Endothelial cell of hepatic sinusoid (primary cell): Measurements from ENCODE around the gene BNIP5.

ENCODE experiments used
- in situ Hi-C: cut with HindIII; loops from 2 replicates; pipeline ENCODE4 v1.10.0; 2017; ENCODE audit warnings: low sequenced_read_pairs

Gene BNIP5

DNA sequence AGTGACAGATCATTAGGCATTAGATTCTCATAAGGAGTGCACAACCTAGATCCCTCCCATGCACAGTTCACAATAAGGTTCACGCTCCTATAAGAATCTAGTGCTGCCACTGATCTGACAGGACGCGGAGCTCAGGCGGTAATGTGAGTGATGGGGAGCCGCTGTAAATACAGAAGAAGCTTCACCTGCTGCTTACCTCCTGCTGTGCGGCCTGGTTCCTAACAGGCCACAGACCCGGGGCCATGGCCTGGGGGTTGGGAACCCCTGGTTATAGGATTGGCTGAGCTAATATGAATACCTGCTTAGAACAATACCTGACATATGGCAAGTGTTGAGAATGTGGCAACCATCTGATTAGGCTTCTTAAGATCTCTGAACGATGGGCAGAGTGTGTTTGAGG lies 64.5 kb downstream of the BNIP5 start:
- in situ Hi-C loops = no loop called here

DNA sequence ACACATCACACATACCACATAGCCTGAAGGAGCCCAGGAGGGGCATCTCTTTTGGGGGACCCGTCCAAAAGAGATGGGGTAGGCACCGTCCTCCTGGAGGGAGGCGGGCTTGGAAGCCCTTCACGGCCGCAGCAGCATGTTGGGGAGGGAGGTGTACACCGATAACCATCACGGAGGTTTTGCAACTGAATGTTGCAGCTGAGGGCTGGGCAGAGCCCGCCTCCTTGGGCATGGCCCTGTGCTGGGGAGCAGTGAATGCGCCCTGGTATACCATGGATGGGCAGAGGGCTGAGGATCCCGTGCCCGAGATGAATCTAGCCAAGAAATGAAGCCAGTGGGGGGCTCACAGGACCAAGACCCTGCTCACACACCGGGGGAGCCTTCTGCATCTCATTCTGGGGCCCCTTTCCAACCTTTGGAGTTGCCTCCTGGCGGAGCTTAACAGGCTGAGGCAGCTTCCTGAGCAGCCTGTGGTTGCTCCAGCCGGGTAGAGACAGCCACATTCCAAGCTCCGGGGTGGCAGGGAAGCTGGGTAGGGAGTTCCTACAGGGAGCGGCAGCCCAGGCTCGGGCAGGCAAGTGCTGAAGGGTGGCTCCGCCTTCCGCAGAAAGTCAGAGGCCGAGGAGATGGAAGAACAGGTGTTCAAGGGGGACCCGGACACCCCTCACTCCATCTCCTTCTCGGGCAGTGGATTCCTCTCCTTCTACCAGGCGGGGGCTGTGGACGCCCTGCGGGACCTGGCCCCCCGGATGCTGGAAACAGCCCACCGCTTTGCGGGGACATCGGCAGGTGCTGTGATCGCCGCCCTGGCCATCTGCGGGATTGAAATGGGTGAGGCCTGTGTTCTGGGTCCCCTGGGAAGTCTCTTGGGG lies 66.6 kb downstream of the BNIP5 start, which contains the start of gene PNPLA1:
Gene PNPLA1 (plus strand): TSS at position 227 of the 872 bp plus-strand sequence. CDS start 400 bp downstream, at position 627.
- in situ Hi-C loops = no loop called here

DNA sequence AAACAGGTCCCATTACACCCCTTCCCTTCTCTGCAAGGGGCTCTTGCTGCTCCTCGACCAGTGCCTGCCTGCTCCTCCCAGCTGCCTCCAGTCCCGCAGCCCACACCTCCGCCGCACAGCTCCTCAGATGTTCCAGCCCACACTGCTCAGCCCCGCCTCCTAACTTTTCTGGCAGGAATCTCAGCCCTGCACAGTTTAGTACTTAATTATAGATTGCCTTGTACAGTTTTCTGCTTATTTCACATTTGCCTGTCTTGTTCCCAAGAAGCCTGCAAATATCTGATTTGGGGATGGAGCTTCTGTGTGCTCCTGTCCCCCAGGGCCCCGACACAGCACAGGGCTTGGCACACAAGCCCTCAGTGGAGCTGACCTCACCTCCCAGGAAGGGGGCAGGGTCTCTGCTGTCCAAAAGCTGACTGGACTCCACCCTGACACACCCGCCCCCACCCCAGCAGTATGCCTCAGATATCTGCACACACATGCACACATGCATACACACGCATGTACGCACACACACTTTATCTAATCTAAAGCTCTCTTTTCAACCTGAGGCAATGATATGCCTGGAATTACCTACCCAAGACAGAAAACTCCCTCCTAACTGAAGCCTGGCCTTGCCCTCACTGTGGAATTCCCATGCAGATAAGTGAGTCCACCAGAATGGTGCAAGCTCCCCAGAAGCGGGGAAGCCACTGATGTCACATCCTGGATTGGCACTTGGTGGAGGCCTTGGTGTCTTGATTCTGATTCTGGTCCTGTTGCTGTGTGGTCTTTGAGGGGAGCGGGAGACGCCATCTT lies 68.0 kb downstream of the BNIP5 start:
- in situ Hi-C loops = no loop called here

DNA sequence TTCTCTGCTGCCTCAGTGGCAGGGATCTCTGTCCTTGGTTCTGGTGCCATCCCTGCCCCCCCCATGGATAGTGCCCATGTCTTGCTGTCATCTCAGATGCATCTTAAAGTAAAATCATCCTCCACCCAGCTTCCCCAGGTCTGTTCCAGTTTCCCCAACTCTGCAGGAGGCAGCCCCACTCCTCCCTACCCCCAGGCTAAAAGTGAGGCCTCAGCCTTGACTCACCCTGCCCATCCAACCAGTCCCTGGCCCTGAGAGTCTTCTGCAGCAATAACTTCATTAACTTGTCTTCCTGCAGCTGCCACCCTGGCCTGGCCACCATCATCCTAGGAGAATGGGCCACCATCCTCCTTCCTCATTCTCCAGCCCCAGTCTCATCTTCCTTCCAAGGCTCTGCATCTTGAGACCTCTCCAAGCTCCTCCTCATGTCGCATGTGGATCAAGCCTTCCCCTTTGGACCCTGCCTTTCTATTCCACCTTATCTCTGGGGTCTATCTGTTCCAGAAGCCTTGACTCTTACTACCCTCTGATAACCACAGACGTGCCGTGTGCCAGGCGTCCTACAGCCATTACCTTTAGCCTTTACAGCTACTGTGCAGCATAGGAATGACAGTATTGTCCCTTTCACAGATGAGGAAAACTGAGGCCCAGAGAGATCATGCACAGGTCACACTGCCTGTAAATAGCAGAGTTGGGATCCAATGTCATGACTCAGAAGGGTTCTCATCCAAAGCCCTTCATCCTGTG lies 68.8 kb downstream of the BNIP5 start:
- in situ Hi-C loops = no loop called here

DNA sequence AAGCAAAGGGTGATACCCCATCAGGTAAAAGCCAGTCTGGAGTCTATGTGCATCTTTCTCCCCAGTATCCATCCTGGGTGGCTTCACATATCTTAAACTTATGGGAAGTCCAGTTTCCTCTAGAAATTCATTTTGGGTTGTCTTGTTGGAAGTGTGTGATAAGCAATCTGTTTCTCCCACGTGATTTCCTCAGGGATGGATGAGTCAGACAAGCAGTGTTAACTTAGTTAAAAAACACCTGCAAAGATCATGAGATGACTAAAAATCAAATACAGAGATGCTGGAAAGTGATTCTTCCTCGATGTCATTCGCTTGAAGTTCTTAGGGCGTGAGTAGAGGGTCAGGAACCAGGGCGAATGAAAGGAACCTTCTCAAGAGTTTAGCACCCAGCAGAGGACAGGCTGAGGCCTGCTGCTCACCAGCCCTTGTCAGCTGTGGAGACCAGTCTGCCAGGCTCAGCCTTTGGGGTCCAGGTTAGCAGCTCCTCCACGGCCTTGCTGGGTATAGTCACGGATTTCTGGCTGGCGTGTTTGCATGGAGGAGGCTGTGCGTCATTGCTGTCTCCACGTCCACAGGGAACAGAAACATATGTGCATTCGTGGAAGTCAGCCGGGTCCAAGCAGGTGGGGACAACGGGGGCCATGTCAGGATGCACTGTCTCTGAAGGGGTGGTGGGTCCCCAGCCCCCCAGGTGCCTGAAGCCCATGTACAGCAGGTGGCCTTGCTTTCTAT lies 69.6 kb downstream of the BNIP5 start:
- in situ Hi-C loops = no loop called here
